ENCODE data around the gene ANKRD11. TPM values are rescaled to one million over a fixed set of nuclear protein-coding genes. Genes with fewer than 3 reads are reported as not detected.

Gene ANKRD11
- total and polyA plus RNA-seq, 12 donors = 47.7 to 93.6 (median 66.2) TPM

GRCh38 chr16:89413811-89414585 is 76.4 kb downstream of the ANKRD11 start:
- DNase-seq (peak in 1 of 2 donors; percentile 57), ATAC-seq (peak in 1 of 8 donors; percentile 30)
- Histone ChIP-seq H3K36me3 (peaks cover 0 to 11% (median 0%) of the 10 kb centered on the region in 9 donors), H3K27me3 (no peaks in the 10 kb centered on the region), H3K4me1 (peaks cover 33 to 94% (median 80%) of the 10 kb centered on the region in 9 donors), H3K9me3 (no peaks in the 10 kb centered on the region), H3K27ac (no peak overlapping the region), H3K4me3 (no peak overlapping the region)
- 73 to 78% methylated on average over 20 of the region's 20 CpGs for WGBS, 2 donors
- intact Hi-C loops (cut with DNase I) = no loop called here
- TF ChIP-seq CTCF (IDR thresholded peaks at IDR 0.05) = no peak

GRCh38 chr16:89412811-89413210 is 77.5 kb downstream of the ANKRD11 start:
- WGBS, 2 donors = 45 to 46% methylated on average over 4 of the region's 4 CpGs
- Histone ChIP-seq H3K4me3 (no peak overlapping the region), H3K36me3 (peaks cover 0 to 9% (median 0%) of the 10 kb centered on the region in 9 donors), H3K9me3 (no peaks in the 10 kb centered on the region), H3K27me3 (no peaks in the 10 kb centered on the region), H3K27ac (no peak overlapping the region), H3K4me1 (peaks cover 44 to 96% (median 89%) of the 10 kb centered on the region in 9 donors)
- ATAC-seq = peak in 6 of 8 donors; percentile 8 to 60 (median 32)
- no peak for TF ChIP-seq CTCF (IDR thresholded peaks at IDR 0.05)
- intact Hi-C loops (cut with DNase I) = no loop called here
- peak; percentile 50 to 61 for DNase-seq

GRCh38 chr16:89411335-89411850 is 79.0 kb downstream of the ANKRD11 start:
- DNase-seq (no peak), ATAC-seq (peak in 1 of 8 donors; percentile 1)
- Histone ChIP-seq H3K9me3 (no peaks in the 10 kb centered on the region), H3K4me1 (peaks cover 55 to 96% (median 90%) of the 10 kb centered on the region in 9 donors), H3K36me3 (no peaks in the 10 kb centered on the region), H3K27me3 (no peaks in the 10 kb centered on the region), H3K27ac (peak overlapping the region in 6 of 10 donors; percentile 16 to 56 (median 46)), H3K4me3 (peak overlapping the region in 1 of 10 donors; percentile 8)
- 75 to 77% methylated on average over 10 of the region's 10 CpGs for WGBS, 2 donors
- no peak for TF ChIP-seq CTCF (IDR thresholded peaks at IDR 0.05)
- intact Hi-C loops (cut with DNase I) = no loop called here

GRCh38 chr16:89410794-89411309 is 79.5 kb downstream of the ANKRD11 start:
- 27 to 34% methylated on average over 9 to 11 of the region's 11 CpGs for WGBS, 2 donors
- Histone ChIP-seq H3K9me3 (no peaks in the 10 kb centered on the region), H3K27ac (peak overlapping the region in 7 of 10 donors; percentile 15 to 56 (median 42)), H3K4me3 (peak overlapping the region in 1 of 10 donors; percentile 8), H3K4me1 (peaks cover 57 to 96% (median 90%) of the 10 kb centered on the region in 9 donors), H3K27me3 (no peaks in the 10 kb centered on the region), H3K36me3 (no peaks in the 10 kb centered on the region)
- peak in 5 of 9 donors; percentile 8 to 33 (median 11) for TF ChIP-seq CTCF (IDR thresholded peaks at IDR 0.05)
- peak; percentile 43 to 62 for DNase-seq
- intact Hi-C loops (cut with DNase I) = no loop called here
- peak; percentile 42 to 85 (median 74) for ATAC-seq

Data from heart right ventricle (tissue), 16 donors.